ENCODE data around the gene CYB5A. TPM values are rescaled to one million over a fixed set of nuclear protein-coding genes. Genes with fewer than 3 reads are reported as not detected.

CYB5A gene
- total and polyA plus RNA-seq, 2 of the 8 experiments (the other 6 are each of a cell fraction or from before 2014, with no cell fraction given): 154 to 195 TPM

DNA sequence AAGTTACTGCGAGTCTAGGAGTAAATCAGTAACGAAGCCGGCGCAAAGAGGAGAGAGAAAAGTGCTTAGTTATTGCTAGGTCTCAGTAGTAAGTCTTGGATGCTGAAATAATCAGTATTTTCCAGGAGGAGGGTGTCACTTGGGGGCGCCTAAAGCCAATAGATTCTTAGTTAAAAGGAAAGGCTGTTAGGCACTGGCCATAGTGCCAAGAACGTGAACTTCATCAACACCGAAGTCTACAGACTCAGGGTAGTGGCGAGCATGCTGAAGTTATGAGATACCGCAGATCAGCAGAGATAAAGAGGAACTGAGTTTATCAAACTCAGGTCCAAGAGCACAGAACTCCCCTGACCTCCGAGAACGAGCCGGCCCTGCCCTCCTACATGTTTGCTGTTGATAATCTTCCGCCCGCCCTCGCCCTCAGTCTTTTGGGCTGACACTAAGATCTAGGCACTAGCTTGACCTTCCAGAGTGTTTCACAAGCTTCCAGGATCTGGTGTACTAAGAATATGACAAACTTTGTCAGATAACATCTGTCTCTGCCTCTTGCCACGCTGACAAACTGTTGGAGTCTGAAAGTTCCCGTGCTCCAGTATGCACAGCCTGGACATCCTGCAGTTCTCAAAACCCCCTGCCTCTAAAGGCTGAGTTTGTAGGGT, 49.2 kb downstream of the CYB5A start:
- Histone ChIP-seq H3K79me1 (ENCODE audit: low read depth, low read length) (no peaks in the 10 kb centered on the region), H4K8ac (ENCODE audit: extremely low read depth, insufficient read depth, low read length) (no peak overlapping the region), H2AFZ (ENCODE audit: low read length) (no peak overlapping the region), H3K14ac (ENCODE audit: insufficient read length) (no peak overlapping the region), H3K36me3 (ENCODE audit: control insufficient read depth in 2 of 4, insufficient read depth in 4 of 4, low read length in 3 of 4) (no peaks in the 10 kb centered on the region), H3K27ac (ENCODE audit: low read depth, low read length) (no peak overlapping the region), H4K5ac (ENCODE audit: insufficient read length, low read depth, low read length) (no peak overlapping the region), H3K4ac (replicated peaks; ENCODE audit: insufficient read length, low read depth, low read length) (no peak overlapping the region), H2BK20ac (ENCODE audit: low read length) (no peak overlapping the region), H3K9ac (replicated peaks in 1 of 4; ENCODE audit: extremely low read depth in 1 of 4, low read depth in 3 of 4, low read length in 3 of 4) (no peak overlapping the region), H4K91ac (replicated peaks; ENCODE audit: insufficient read length, low read length) (no peak overlapping the region), H3K9me3 (ENCODE audit: insufficient read depth in 2 of 2, low read depth in 1 of 2, low read length in 1 of 2) (no peaks in the 10 kb centered on the region), H3K79me2 (ENCODE audit: control insufficient read depth in 1 of 2, insufficient read depth in 2 of 2, low read length in 2 of 2) (no peaks in the 10 kb centered on the region), H3K18ac (ENCODE audit: extremely low read depth, low read length) (no peak overlapping the region), H2BK12ac (ENCODE audit: low read depth, low read length) (no peak overlapping the region), H2BK120ac (replicated peaks; ENCODE audit: low read depth, low read length) (no peak overlapping the region), H3K23me2 (ENCODE audit: low read depth, low read length) (no peaks in the 10 kb centered on the region), H4K20me1 (replicated peaks in 1 of 2; ENCODE audit: control insufficient read depth in 1 of 2, insufficient read depth in 2 of 2, low read length in 2 of 2) (no peaks in the 10 kb centered on the region), H3K56ac (replicated peaks; ENCODE audit: insufficient read length, low read depth, low read length) (no peak overlapping the region), H2BK5ac (ENCODE audit: low read depth, low read length) (no peak overlapping the region; the same call in 1 of the 2 replicates), H3K4me2 (ENCODE audit: insufficient read depth in 1 of 2, low read depth in 2 of 2, low read length in 2 of 2) (no peak overlapping the region), H2BK15ac (ENCODE audit: low read length) (0 out of 2 replicates have a peak overlapping the region, but pooled peaks have one; percentile 72), H3K23ac (ENCODE audit: insufficient read length) (no peak overlapping the region), H2AK5ac (ENCODE audit: low read depth, low read length) (no peak overlapping the region; the same call in 1 of the 2 replicates), H3K4me1 (replicated peaks in 1 of 4; ENCODE audit: control insufficient read depth in 3 of 4, insufficient read depth in 4 of 4, low read length in 3 of 4) (peaks cover 0 to 4% (median 0%) of the 10 kb centered on the region in 4 experiments; a peak in 4 of 7 replicates), H3K27me3 (replicated peaks in 1 of 4; ENCODE audit: control insufficient read depth in 3 of 4, extremely low read depth in 1 of 4, insufficient read depth in 3 of 4, low read length in 3 of 4) (no peaks in the 10 kb centered on the region), H3K4me3 (ENCODE audit: extremely low read depth in 1 of 4, insufficient read depth in 2 of 4, low read depth in 3 of 4, low read length in 4 of 4) (no peak overlapping the region)
- CTCF ChIA-PET (ENCODE audit: partially characterized antibody): interaction anchor here (0.8 to 4.3 kb wide), 6 partner anchors 9 to 99 kb away, joined by 3 to 21 read pairs (median 4); no protein-coding TSS in a partner anchor
- 83% methylated on average over 17 of the region's 17 CpGs; no CpG with 5 or more reads in 1 of the 2 experiments for WGBS, 2 experiments (ENCODE audit: extremely low coverage in 1 of 2, insufficient coverage in 1 of 2, insufficient read length in 1 of 2, insufficient replicate concordance in 2 of 2, low coverage in 1 of 2, low lambda C conversion rate in 2 of 2, missing lambda C conversion rate in 1 of 2)
- DNase-seq (ENCODE audit: low read depth in 1 of 2, low spot score in 2 of 2): no peak
- POLR2A ChIA-PET (ENCODE audit: partially characterized antibody): no interaction called here
- no peak for FAIRE-seq

Data from H1 (cell line).